Activated CD8-positive, alpha-beta memory T cell treated with anti-CD3 and anti-CD28 coated beads, Interleukin-2, amount 10 ng/mL, durations not matched to agents 7 days and 5 days (primary cell): ENCODE measurements around the gene TFAP2E. TPM values are rescaled to one million over a fixed set of nuclear protein-coding genes. Genes with fewer than 3 reads are reported as not detected.

Source experiments
- ATAC-seq: fragments of 150-1000 bp; cut with Tn5 transposase; one replicate; pipeline ENCODE4 v1.10.0; 2021; ENCODE audit warnings: moderate library complexity
- CTCF ChIA-PET: fragments of 350-600 bp; sonication (Branson Sonifier 250); formaldehyde crosslinking; loops from one replicate; lab custom pipeline; 2021; ENCODE audit warnings: antibody characterized with exemption; lab: Charles Lee
- DNase-seq: peaks from one replicate; pipeline ENCODE4 v3.0.0-alpha.2; 2020
- H3K27ac Mint-ChIP-seq: one replicate; pipeline ENCODE4 v1.8.0; 2021; ENCODE audit warnings: mild to moderate bottlenecking, mixed read lengths
- H3K27me3 Mint-ChIP-seq: one replicate; pipeline ENCODE4 v1.8.0; 2021; ENCODE audit warnings: mixed read lengths
- H3K36me3 Mint-ChIP-seq: one replicate; pipeline ENCODE4 v1.8.0; 2021; ENCODE audit warnings: mild to moderate bottlenecking, mixed read lengths
- H3K4me1 Mint-ChIP-seq: one replicate; pipeline ENCODE4 v1.8.0; 2021; ENCODE audit warnings: mixed read lengths
- H3K4me3 Mint-ChIP-seq: one replicate; pipeline ENCODE4 v1.8.0; 2021; ENCODE audit warnings: mild to moderate bottlenecking, moderate library complexity, mixed read lengths
- H3K9me3 Mint-ChIP-seq: one replicate; pipeline ENCODE4 v1.8.0; 2022; ENCODE audit warnings: low read depth, mixed read lengths
- total RNA-seq, 2 experiments: library from RNA; stranded (reverse); gene quantifications; one replicate each; pipeline ENCODE4 v1.2.3, GENCODE V29; 2021

TFAP2E gene
- total RNA-seq, 2 experiments from 2014 or later = 0.68 to 1.0 TPM

- Mint-ChIP-seq H3K36me3 (peaks cover 19% of the 10 kb centered on the region), H3K4me1 (peaks cover 2% of the 10 kb centered on the region), H3K27ac (no peak overlapping the region), H3K4me3 (no peak overlapping the region), H3K27me3 (no peaks in the 10 kb centered on the region), H3K9me3 (no peaks in the 10 kb centered on the region)
- CTCF ChIA-PET = no interaction called here
- ATAC-seq (no peak), DNase-seq (no peak)
Observed at GRCh38 chr1:35598895-35599294, 25.8 kb downstream of the TFAP2E start.

DNA sequence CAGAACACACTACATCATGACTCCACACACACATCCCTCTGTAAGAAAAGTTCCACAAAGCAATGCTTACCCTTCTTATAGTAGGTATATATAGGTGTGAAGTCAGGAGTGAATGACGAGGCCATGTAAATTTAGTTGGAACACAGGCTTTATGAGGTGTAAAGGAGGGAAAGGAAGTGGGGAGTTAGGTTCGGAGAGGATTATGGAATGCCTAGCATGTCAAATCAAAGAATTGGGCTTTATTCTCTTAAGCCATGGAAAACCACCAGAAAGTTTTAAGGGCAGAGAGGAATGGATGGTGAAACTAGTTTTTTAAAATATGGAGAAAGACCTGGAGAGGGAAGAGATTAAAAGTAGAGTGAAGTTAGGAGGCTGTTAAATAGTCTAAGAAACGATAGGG is 26.3 kb downstream of the TFAP2E start:
- ATAC-seq (no peak), DNase-seq (no peak)
- Mint-ChIP-seq H3K4me1 (no peaks in the 10 kb centered on the region), H3K27me3 (no peaks in the 10 kb centered on the region), H3K36me3 (peaks cover 23% of the 10 kb centered on the region), H3K27ac (no peak overlapping the region), H3K4me3 (no peak overlapping the region), H3K9me3 (no peaks in the 10 kb centered on the region)
- CTCF ChIA-PET = no interaction called here

- CTCF ChIA-PET = interaction anchor here (1.3 to 1.4 kb wide), 2 partner anchors 36 to 149 kb away, joined by 3 read pairs; no protein-coding TSS in a partner anchor
Observed at GRCh38 chr1:35600593-35600992, 27.5 kb downstream of the TFAP2E start.

DNA sequence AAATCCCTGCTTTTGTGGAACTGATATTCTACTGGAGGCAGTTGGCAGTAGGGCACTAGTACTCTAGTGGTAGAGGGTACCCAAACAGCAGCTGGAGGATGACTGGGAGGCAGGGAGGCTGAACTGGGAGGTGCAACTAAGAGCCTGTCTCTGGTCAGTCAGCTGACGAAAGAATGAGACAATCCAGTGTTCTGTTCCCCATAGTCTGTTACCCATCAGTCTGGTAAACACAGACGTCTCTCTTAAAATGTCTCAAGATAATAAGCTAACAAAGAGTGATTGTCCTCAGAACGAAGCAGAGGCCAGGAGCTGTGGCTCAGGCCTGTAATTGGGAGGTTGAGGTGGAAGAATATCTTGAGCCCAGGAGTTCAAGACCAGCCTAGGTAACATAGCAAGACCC is 30.4 kb downstream of the TFAP2E start:
- CTCF ChIA-PET = no interaction called here
- DNase-seq (no peak), ATAC-seq (no peak)
- Mint-ChIP-seq H3K27ac (no peak overlapping the region), H3K4me1 (peaks cover 3% of the 10 kb centered on the region), H3K9me3 (no peaks in the 10 kb centered on the region), H3K27me3 (no peaks in the 10 kb centered on the region), H3K4me3 (no peak overlapping the region), H3K36me3 (peaks cover 47% of the 10 kb centered on the region)

More at GRCh38 chr1:35600593-35600992, 27.5 kb downstream of the TFAP2E start:
- H3K4me1 Mint-ChIP-seq = no peaks in the 10 kb centered on the region
- no peak for ATAC-seq
- no peak overlapping the region for H3K27ac Mint-ChIP-seq
- no peaks in the 10 kb centered on the region for H3K27me3 Mint-ChIP-seq
- H3K36me3 Mint-ChIP-seq = peaks cover 26% of the 10 kb centered on the region
- H3K9me3 Mint-ChIP-seq = no peaks in the 10 kb centered on the region
- H3K4me3 Mint-ChIP-seq = no peak overlapping the region
- DNase-seq = no peak

DNA sequence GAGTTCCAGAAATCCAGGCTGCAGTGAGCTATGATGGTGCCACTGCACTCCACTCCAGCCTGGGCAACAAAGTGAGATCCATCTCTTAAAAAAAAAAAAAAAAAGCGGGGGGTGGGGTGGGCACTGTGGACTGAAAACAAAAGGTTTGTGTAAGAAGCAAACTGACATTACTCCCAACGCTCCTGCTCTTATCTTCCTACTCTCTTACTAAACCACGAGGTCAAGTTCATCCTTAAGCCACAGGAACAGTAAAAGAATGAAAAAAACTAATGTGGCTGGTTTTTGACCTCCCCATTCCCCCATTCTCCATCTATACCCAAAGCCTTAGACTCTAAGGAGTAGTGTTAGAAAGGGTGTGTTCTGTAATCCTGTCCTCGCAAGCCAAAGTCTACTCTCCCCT is 30.8 kb downstream of the TFAP2E start:
- DNase-seq (no peak), ATAC-seq (no peak)
- peaks cover 51% of the 10 kb centered on the region for H3K36me3 Mint-ChIP-seq
- H3K27ac Mint-ChIP-seq = no peak overlapping the region
- no peaks in the 10 kb centered on the region for H3K27me3 Mint-ChIP-seq
- no peaks in the 10 kb centered on the region for H3K9me3 Mint-ChIP-seq
- CTCF ChIA-PET = no interaction called here
- no peak overlapping the region for H3K4me3 Mint-ChIP-seq
- H3K4me1 Mint-ChIP-seq = peaks cover 3% of the 10 kb centered on the region

GRCh38 chr1:35605071-35605866 is 32.2 kb downstream of the TFAP2E start:
- no peak overlapping the region for H3K4me3 Mint-ChIP-seq
- H3K36me3 Mint-ChIP-seq = peaks cover 54% of the 10 kb centered on the region
- peaks cover 3% of the 10 kb centered on the region for H3K4me1 Mint-ChIP-seq
- no peaks in the 10 kb centered on the region for H3K27me3 Mint-ChIP-seq
- ATAC-seq = no peak
- no peak for DNase-seq
- CTCF ChIA-PET = interaction anchor here (1.4 to 1.9 kb wide), 2 partner anchors 37 to 40 kb away, joined by 3 to 5 read pairs; no protein-coding TSS in a partner anchor
- H3K9me3 Mint-ChIP-seq = no peaks in the 10 kb centered on the region
- H3K27ac Mint-ChIP-seq = no peak overlapping the region

DNA sequence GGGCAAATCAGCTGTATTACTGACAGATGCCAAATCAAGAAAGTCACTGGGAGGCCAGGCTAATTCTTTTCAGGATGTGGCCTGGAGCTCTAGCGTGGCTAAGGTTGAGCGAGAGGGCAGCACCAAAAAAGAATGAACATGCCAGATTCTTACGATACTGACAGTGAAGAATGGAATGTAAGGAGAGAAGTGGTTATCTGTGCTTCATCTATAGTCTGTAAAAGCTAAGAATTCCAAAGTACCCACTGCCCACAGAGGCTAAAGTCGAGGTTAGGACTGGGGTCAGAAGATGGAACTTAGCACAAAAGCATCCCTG is 32.7 kb downstream of the TFAP2E start:
- DNase-seq (no peak), ATAC-seq (no peak)
- H3K4me1 Mint-ChIP-seq = peaks cover 3% of the 10 kb centered on the region
- no peaks in the 10 kb centered on the region for H3K27me3 Mint-ChIP-seq
- CTCF ChIA-PET = interaction anchor here (1.4 to 1.9 kb wide), 2 partner anchors 37 to 41 kb away, joined by 3 to 5 read pairs; no protein-coding TSS in a partner anchor
- H3K27ac Mint-ChIP-seq = peak overlapping the region; percentile 43
- H3K36me3 Mint-ChIP-seq = peaks cover 52% of the 10 kb centered on the region
- no peak overlapping the region for H3K4me3 Mint-ChIP-seq
- H3K9me3 Mint-ChIP-seq = no peaks in the 10 kb centered on the region

- H3K4me1 Mint-ChIP-seq = peaks cover 11% of the 10 kb centered on the region
- CTCF ChIA-PET = interaction anchor here (1.8 kb wide), 1 partner anchor 26 kb away, joined by 3 read pairs; no protein-coding TSS in a partner anchor
- H3K27me3 Mint-ChIP-seq = no peaks in the 10 kb centered on the region
- no peak overlapping the region for H3K27ac Mint-ChIP-seq
- H3K9me3 Mint-ChIP-seq = no peaks in the 10 kb centered on the region
- H3K4me3 Mint-ChIP-seq = no peak overlapping the region
- DNase-seq (no peak), ATAC-seq (no peak)
- H3K36me3 Mint-ChIP-seq = peaks cover 43% of the 10 kb centered on the region
Observed at GRCh38 chr1:35611655-35612054, 38.5 kb downstream of the TFAP2E start.

DNA sequence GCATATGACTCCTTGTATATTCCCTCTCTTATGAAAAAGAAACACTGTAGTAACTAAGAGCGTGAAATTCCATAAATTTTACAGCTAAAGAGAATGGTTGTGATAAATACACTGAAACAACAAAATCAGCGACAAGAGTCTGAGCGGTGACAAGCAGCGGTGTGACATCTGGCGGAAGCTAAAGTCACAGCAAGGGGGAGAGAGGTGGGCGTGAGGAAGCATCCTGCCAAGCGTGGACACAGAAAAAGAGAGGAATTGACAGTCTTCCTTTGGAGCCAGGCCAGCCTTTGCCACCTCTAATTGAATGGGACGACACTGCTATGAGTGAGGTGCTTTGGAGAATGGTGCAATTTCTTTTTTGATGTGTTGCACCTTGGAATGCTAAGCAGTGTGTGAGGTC is 42.3 kb downstream of the TFAP2E start:
- Mint-ChIP-seq H3K9me3 (no peaks in the 10 kb centered on the region), H3K27me3 (no peaks in the 10 kb centered on the region), H3K4me3 (no peak overlapping the region), H3K27ac (no peak overlapping the region), H3K36me3 (peaks cover 30% of the 10 kb centered on the region), H3K4me1 (peaks cover 8% of the 10 kb centered on the region)
- ATAC-seq (no peak), DNase-seq (no peak)
- CTCF ChIA-PET = no interaction called here

DNA sequence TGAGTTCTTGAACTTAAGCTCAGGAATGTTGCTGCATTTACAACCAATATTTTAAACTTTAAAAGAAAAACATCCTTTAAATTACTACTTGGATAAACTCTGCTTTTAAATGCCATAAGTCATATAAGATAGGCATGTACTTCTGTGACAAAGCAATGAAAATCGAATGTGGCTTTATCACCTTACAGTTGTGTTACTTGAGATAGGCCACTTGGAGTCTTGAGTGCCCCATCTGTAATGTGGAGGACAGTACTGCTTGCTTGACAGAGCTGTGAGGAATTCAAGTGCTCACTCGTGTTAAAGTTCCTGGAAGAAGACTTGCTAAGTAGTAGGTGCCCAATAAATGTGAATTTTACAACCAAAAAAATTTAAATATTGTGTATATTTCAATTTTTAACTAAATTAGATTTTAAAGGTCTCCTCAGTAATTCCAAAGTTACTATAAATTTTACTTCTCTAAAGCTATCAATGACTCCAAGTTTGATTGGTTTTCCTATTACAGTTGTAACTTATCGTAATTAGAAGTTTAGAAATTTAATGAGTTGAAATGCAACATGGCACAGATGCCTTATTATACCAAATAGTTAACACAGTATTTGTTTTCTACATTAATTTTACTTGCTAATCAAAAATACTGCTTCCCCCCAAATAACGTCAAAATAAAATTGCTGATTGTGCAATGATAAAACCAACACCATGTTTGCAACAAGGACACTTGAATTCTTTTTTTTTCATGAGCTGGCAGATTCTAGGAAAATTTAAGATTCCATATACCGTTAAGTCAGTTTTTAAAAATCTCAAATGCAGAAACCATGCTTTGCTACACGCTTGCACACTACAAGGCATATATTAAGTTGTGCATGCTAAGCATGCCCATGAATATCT is 46.4 kb downstream of the TFAP2E start:
- peaks cover 12% of the 10 kb centered on the region for H3K4me1 Mint-ChIP-seq
- ATAC-seq (no peak), DNase-seq (no peak)
- no peaks in the 10 kb centered on the region for H3K27me3 Mint-ChIP-seq
- H3K9me3 Mint-ChIP-seq = no peaks in the 10 kb centered on the region
- peaks cover 25% of the 10 kb centered on the region for H3K36me3 Mint-ChIP-seq
- CTCF ChIA-PET = interaction anchor here (0.6 to 1.3 kb wide), 3 partner anchors 88 to 147 kb away, joined by 3 to 6 read pairs (median 4); no protein-coding TSS in a partner anchor
- no peak overlapping the region for H3K4me3 Mint-ChIP-seq
- H3K27ac Mint-ChIP-seq = no peak overlapping the region

DNA sequence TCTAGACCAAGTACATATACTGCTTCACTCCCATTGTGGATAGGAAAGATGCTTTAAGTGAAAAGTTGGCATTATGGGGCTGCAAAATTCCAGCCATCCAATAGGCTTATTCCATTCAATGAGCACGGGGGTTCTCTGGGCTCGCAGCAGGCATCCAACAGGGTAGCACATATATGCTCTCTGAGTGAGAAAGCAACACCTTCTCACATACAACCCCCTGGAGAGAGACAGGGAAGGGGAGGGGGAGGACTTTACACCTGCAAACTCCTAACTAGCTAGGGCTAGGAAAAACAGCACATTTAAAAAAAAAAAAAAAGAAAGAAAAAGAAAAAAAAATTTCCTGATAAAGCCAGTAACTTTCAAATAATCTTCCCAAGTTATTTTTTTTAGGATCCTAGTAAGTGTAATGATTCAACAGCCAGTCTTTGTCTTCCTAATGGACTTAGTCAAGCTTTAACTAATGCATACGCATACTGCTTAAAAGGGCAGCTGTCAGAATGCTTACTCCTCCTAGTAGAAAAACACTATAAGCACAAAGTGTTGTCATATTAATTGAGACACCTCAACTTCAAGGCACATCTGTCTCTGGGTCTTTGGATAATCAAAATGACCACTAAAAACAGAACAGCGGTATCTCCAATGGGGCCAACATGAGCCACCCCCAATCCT is 49.5 kb downstream of the TFAP2E start:
- CTCF ChIA-PET = interaction anchor here (0.7 to 1.2 kb wide), 2 partner anchors 24 to 54 kb away, joined by 3 read pairs; no protein-coding TSS in a partner anchor
- ATAC-seq (no peak), DNase-seq (no peak)
- H3K4me1 Mint-ChIP-seq = peaks cover 8% of the 10 kb centered on the region
- peaks cover 26% of the 10 kb centered on the region for H3K36me3 Mint-ChIP-seq
- no peak overlapping the region for H3K4me3 Mint-ChIP-seq
- no peaks in the 10 kb centered on the region for H3K27me3 Mint-ChIP-seq
- no peak overlapping the region for H3K27ac Mint-ChIP-seq
- H3K9me3 Mint-ChIP-seq = no peaks in the 10 kb centered on the region

DNA sequence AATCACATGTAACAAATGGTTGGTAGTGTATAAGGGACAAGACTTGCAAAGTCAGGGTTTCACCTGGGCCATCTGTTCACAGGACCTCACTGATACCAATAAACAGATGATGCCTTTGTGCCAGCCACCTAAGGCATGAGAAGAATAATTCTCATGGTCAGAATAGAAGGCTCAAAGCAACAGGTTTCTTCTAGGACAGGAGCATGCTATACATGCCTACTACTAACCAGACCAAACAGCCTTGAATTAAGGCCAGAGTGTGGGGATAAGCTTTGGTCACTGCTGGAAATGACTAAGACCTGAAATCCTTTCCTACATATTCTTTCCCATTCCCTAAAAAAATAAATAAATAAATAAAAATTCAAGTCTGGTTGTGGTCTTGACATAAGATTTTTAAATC is 50.7 kb downstream of the TFAP2E start:
- peaks cover 14% of the 10 kb centered on the region for H3K4me1 Mint-ChIP-seq
- CTCF ChIA-PET = interaction anchor here (1.1 to 1.3 kb wide), 3 partner anchors 53 to 102 kb away, joined by 3 read pairs; no protein-coding TSS in a partner anchor
- ATAC-seq (no peak), DNase-seq (no peak)
- peaks cover 29% of the 10 kb centered on the region for H3K36me3 Mint-ChIP-seq
- H3K27me3 Mint-ChIP-seq = no peaks in the 10 kb centered on the region
- no peak overlapping the region for H3K4me3 Mint-ChIP-seq
- no peaks in the 10 kb centered on the region for H3K9me3 Mint-ChIP-seq
- H3K27ac Mint-ChIP-seq = no peak overlapping the region

DNA sequence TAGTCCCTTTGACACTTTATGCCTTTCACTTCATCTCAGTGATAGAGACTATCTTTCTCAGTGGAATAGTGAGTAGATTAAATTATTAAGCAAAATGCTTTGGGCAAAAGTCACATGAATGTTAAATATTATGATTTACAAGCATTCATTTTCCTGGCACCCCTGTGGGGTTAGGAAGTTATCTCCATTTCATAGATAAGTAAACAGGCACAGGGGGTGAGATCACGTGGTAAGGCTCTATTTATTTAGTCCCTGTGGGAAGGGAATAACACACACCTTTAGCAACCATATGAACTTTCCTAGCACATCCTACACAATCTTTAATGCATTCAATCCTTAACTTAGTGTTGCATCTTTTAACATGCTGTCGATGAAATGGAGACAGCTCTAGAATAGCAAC is 55.9 kb downstream of the TFAP2E start:
- ATAC-seq = no peak
- no peaks in the 10 kb centered on the region for H3K27me3 Mint-ChIP-seq
- CTCF ChIA-PET = interaction anchor here (1.0 to 2.5 kb wide), 2 partner anchors 35 to 86 kb away, joined by 3 to 8 read pairs; no protein-coding TSS in a partner anchor

More for the DNA sequence above, 55.9 kb downstream of the TFAP2E start:
- H3K4me1 Mint-ChIP-seq = peaks cover 12% of the 10 kb centered on the region
- peaks cover 54% of the 10 kb centered on the region for H3K36me3 Mint-ChIP-seq
- H3K4me3 Mint-ChIP-seq = no peak overlapping the region
- H3K27ac Mint-ChIP-seq = no peak overlapping the region
- DNase-seq = no peak
- H3K9me3 Mint-ChIP-seq = no peaks in the 10 kb centered on the region
